ENCODE data around the gene MRPL54. TPM values are rescaled to one million over a fixed set of nuclear protein-coding genes. Genes with fewer than 3 reads are reported as not detected.

The MRPL54 gene
- total RNA-seq, 2 donors from 2014 or later, result 78.9 to 86.0 TPM

- WGBS, 2 donors, result 75 to 83% methylated on average over 11 to 31 of the region's 33 CpGs
These were observed 46.1 kb downstream of the MRPL54 start for GRCh38 chr19:3808420-3809143.

GRCh38 chr19:3809881-3810707, 47.6 kb downstream of the MRPL54 start:
- 65 to 66% methylated on average over 16 to 26 of the region's 26 CpGs for WGBS, 2 donors
- Histone ChIP-seq H3K9me3 (no peaks in the 10 kb centered on the region), H3K4me1 (no peaks in the 10 kb centered on the region), H3K27ac (no peak overlapping the region), H3K27me3 (no peaks in the 10 kb centered on the region), H3K4me3 (no peak overlapping the region), H3K36me3 (replicated peaks in 1 of 2; ENCODE audit: insufficient read depth in 1 of 2, low read depth in 2 of 2) (no peaks in the 10 kb centered on the region)
- DNase-seq (no peak), ATAC-seq (no peak)
- no peak for TF ChIP-seq POLR2A (IDR thresholded peaks at IDR 0.05)
- intact Hi-C loops (cut with DNase I), result no loop called here

More at GRCh38 chr19:3808420-3809143, 46.1 kb downstream of the MRPL54 start:
- Histone ChIP-seq H3K36me3 (replicated peaks in 1 of 2; ENCODE audit: insufficient read depth in 1 of 2, low read depth in 2 of 2) (no peaks in the 10 kb centered on the region), H3K27ac (no peak overlapping the region), H3K27me3 (peaks cover 0 to under 1% of the 10 kb centered on the region in 2 donors), H3K9me3 (no peaks in the 10 kb centered on the region), H3K4me3 (no peak overlapping the region), H3K4me1 (no peaks in the 10 kb centered on the region)
- intact Hi-C loops (cut with DNase I), result no loop called here
- TF ChIP-seq POLR2A (IDR thresholded peaks at IDR 0.05) (no peak), CTCF (IDR thresholded peaks at IDR 0.05) (no peak)
- no peak for ATAC-seq
- DNase-seq, result peak in 1 of 4 donors; percentile 14

GRCh38 chr19:3810708-3811355, 48.4 kb downstream of the MRPL54 start:
- ATAC-seq (no peak), DNase-seq (no peak)
- intact Hi-C loops (cut with DNase I), result no loop called here
- Histone ChIP-seq H3K9me3 (no peaks in the 10 kb centered on the region), H3K27ac (no peak overlapping the region), H3K27me3 (no peaks in the 10 kb centered on the region), H3K36me3 (replicated peaks in 1 of 2; ENCODE audit: insufficient read depth in 1 of 2, low read depth in 2 of 2) (no peaks in the 10 kb centered on the region), H3K4me3 (no peak overlapping the region), H3K4me1 (no peaks in the 10 kb centered on the region)
- TF ChIP-seq CTCF (IDR thresholded peaks at IDR 0.05) (no peak), POLR2A (IDR thresholded peaks at IDR 0.05) (no peak)
- WGBS, 2 donors, result 71 to 75% methylated on average over 17 to 27 of the region's 38 CpGs

GRCh38 chr19:3813473-3814392, 51.3 kb downstream of the MRPL54 start:
- no peaks in the 10 kb centered on the region for H3K27me3 ChIP-seq
- TF ChIP-seq POLR2A (IDR thresholded peaks at IDR 0.05), result no peak
- no peak for TF ChIP-seq CTCF (IDR thresholded peaks at IDR 0.05)
- no peaks in the 10 kb centered on the region for H3K36me3 ChIP-seq (replicated peaks in 1 of 2; ENCODE audit: insufficient read depth in 1 of 2, low read depth in 2 of 2)
- no peak overlapping the region for H3K4me3 ChIP-seq
- DNase-seq (no peak), ATAC-seq (no peak)
- 79 to 93% methylated on average over 3 to 22 of the region's 22 CpGs for WGBS, 2 donors
- intact Hi-C loops (cut with DNase I), result no loop called here
- H3K9me3 ChIP-seq, result no peaks in the 10 kb centered on the region
- H3K27ac ChIP-seq, result no peak overlapping the region
- no peaks in the 10 kb centered on the region for H3K4me1 ChIP-seq
